Esophagus (tissue), 2 donors: ENCODE data around the gene MRPL36. TPM values are rescaled to one million over a fixed set of nuclear protein-coding genes. Genes with fewer than 3 reads are reported as not detected.

Experiments
- H3K27ac ChIP-seq, 2 donors: one replicate each; pipeline ENCODE4 v1.5.1; 2013; ENCODE audit warnings: low read depth in 2 of 2, mild to moderate bottlenecking in 2 of 2, inconsistent platforms in 1 of 2, low read length in 1 of 2, moderate library complexity in 1 of 2
- H3K27me3 ChIP-seq, 2 donors: one replicate each; pipeline ENCODE4 v1.6.1; 2013; ENCODE audit warnings: low read length in 2 of 2, control low read depth in 1 of 2, mild to moderate bottlenecking in 1 of 2; ENCODE audit not compliant: insufficient read depth in 2 of 2, control insufficient read depth in 1 of 2
- H3K36me3 ChIP-seq, 2 donors: one replicate each; pipeline ENCODE4 v1.6.1; 2013; ENCODE audit warnings: low read length in 1 of 2; ENCODE audit not compliant: control insufficient read depth in 2 of 2, insufficient read depth in 2 of 2
- H3K4me1 ChIP-seq, 2 donors: one replicate each; pipeline ENCODE4 v1.6.1; 2013; ENCODE audit warnings: low read length in 1 of 2; ENCODE audit not compliant: control insufficient read depth in 2 of 2, insufficient read depth in 2 of 2
- H3K4me3 ChIP-seq, 2 donors: one replicate each; pipeline ENCODE4 v1.5.1; 2013; ENCODE audit warnings: low read length in 2 of 2, mild to moderate bottlenecking in 2 of 2, low read depth in 1 of 2, moderate library complexity in 1 of 2
- H3K9me3 ChIP-seq, 2 donors: one replicate each; pipeline ENCODE4 v1.6.1; 2013; ENCODE audit warnings: mild to moderate bottlenecking in 2 of 2, low read depth in 1 of 2, low read length in 1 of 2, moderate library complexity in 1 of 2; ENCODE audit not compliant: control insufficient read depth in 2 of 2, insufficient read depth in 1 of 2
- WGBS, 2 donors: extraction: QIAGEN DNeasy Blood & Tissue Kit; methylation state at CpG; one replicate each; pipeline ENCODE4 v1.1.7; 2013; 5-methylcytosine and 5-hydroxymethylcytosine counted together
- polyA plus RNA-seq, 2 donors: library from polyadenylated mRNA; stranded (reverse); fragments of 200-250 nt; gene quantifications; one replicate each; pipeline ENCODE4 v1.2.3, GENCODE V29; 2013
- donor health status: healthy with polysubstance abuse.
- donor health status: Bipolar disorder and iron deficiency.

Gene MRPL36
- polyA plus RNA-seq, 2 donors, result 32.6 to 78.2 TPM

DNA sequence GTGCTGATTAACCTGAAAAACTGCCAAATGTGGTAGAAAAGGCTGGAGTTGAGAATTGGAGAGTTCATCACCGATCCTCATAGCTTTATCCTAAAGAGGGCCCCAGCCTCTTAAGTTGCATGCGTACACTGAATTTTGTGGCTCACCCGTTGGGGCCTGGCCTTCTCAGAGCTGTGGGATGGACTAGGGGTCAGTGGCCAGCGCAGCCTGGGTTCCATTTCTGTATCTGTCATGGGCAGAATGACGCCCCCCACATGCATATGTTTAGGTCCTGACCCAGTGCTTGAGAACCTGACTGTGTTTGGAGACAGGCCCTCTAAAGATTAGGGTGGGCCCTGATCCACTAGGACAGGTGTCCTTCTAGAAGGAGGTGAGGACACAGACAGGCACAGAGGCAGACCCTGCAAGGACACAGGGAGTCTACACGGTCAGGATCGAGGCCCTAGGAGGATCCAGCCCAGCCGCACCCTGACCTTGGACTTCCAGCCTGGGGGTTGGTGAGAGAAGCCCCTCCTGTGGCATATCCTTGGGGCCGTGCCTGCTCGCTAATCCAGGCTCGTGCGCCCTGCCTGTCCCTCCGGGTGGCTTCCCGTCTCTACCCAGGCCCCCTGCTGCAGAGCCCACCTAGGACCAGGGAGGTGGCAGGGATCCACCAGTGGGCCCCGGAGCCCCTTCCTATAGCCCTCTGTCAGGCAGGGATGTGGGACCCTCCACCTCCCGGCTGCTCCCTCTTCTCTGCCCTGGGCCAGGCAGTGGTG lies 33.8 kb upstream of the MRPL36 start:
- Histone ChIP-seq H3K4me1 (peaks cover 0 to 2% of the 10 kb centered on the region in 2 donors), H3K4me3 (no peak overlapping the region), H3K27me3 (no peaks in the 10 kb centered on the region), H3K36me3 (no peaks in the 10 kb centered on the region), H3K9me3 (no peaks in the 10 kb centered on the region), H3K27ac (no peak overlapping the region)
- 84 to 86% methylated on average over 16 of the region's 16 CpGs for WGBS, 2 donors

DNA sequence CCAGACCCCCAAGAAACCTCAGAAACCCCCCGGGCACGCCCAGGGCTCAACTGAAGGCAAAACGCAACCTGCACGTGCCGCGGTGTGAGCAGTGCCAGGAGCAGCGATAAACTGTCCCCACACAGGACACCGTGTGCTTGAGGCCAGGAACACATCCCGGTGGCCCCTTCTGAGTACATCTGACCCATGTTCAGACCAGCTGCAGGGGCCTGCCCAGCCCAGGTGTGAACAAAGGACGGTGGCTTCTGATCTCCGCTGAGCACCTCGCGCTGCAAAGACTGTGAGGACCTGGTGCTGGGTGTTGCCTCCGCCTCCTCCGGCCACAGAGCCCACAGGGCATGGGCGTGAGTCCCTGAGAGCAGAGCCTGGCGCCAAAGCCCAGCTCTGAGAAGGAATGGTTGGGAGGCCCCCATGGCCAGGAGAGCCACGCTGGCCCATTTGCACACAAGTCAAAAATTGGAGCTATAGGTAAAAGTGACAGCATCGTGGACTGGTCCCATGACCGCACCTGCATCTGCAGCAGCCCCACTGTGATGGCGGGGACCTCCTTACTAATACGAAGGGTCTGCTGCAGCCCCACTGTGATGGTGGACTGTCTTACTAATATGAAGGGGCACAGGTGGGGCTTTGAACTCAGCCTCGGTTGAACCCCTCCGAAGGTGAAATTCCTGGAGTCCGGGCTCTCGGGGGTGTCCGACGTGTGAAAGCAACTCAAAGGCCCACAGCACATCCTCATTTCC lies 33.0 kb upstream of the MRPL36 start:
- 65 to 70% methylated on average over 28 of the region's 28 CpGs for WGBS, 2 donors
- H3K9me3 ChIP-seq, result no peaks in the 10 kb centered on the region
- no peak overlapping the region for H3K4me3 ChIP-seq
- H3K4me1 ChIP-seq, result peaks cover 0 to 2% of the 10 kb centered on the region in 2 donors
- no peaks in the 10 kb centered on the region for H3K36me3 ChIP-seq
- H3K27ac ChIP-seq, result no peak overlapping the region
- no peaks in the 10 kb centered on the region for H3K27me3 ChIP-seq

GRCh38 chr5:1831677-1832313 lies 32.2 kb upstream of the MRPL36 start:
- Histone ChIP-seq H3K27me3 (no peaks in the 10 kb centered on the region), H3K4me3 (no peak overlapping the region), H3K36me3 (no peaks in the 10 kb centered on the region), H3K9me3 (no peaks in the 10 kb centered on the region), H3K27ac (no peak overlapping the region), H3K4me1 (peaks cover 0 to 2% of the 10 kb centered on the region in 2 donors)
- WGBS, 2 donors, result 36 to 46% methylated on average over 14 of the region's 14 CpGs

GRCh38 chr5:1831257-1831656 lies 31.6 kb upstream of the MRPL36 start:
- Histone ChIP-seq H3K4me3 (no peak overlapping the region), H3K9me3 (no peaks in the 10 kb centered on the region), H3K27me3 (no peaks in the 10 kb centered on the region), H3K4me1 (peaks cover 0 to 2% of the 10 kb centered on the region in 2 donors), H3K36me3 (peaks cover 0 to 3% of the 10 kb centered on the region in 2 donors), H3K27ac (no peak overlapping the region)
- 87 to 93% methylated on average over 11 of the region's 11 CpGs for WGBS, 2 donors

DNA sequence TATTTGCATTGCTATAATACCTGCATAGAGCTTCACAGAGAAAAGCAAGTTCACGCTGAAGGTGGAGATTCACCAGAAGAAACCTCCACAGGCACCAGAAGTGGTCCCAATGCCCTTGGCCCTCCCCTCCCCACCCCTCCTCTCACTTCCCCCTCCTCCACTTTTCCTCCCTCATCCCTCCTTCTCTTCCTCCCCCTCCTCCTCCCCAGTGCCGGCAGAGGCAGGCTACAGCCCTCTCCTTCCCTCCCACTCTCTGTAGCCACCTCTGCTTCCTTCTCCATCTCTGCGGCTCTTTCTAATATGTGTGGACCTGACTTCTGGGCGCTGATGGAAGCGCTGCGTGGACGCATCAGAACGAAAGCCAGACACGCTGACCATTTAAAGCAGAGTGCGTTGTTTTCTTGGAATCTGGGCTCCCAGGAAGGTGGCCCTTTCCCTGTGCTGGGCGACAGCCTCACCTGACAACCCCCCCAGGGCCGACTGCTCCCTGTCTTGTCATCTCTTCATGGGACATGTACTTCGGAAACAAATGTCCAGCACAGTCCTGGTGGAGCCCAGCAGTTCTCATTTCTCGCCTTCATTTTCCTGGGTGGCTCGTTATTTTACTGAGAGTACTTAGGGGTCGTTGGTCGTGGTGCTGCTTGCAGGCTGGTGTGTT lies 31.1 kb upstream of the MRPL36 start:
- Histone ChIP-seq H3K4me1 (peaks cover 0 to 2% of the 10 kb centered on the region in 2 donors), H3K27me3 (no peaks in the 10 kb centered on the region), H3K36me3 (peaks cover 0 to 5% of the 10 kb centered on the region in 2 donors), H3K4me3 (no peak overlapping the region), H3K9me3 (no peaks in the 10 kb centered on the region), H3K27ac (no peak overlapping the region)
- WGBS, 2 donors, result 88 to 90% methylated on average over 17 of the region's 17 CpGs

- Histone ChIP-seq H3K4me3 (no peak overlapping the region), H3K9me3 (no peaks in the 10 kb centered on the region), H3K36me3 (peaks cover 0 to 16% of the 10 kb centered on the region in 2 donors), H3K27ac (no peak overlapping the region), H3K4me1 (peaks cover 0 to 2% of the 10 kb centered on the region in 2 donors), H3K27me3 (no peaks in the 10 kb centered on the region)
- WGBS, 2 donors, result 40 to 58% methylated on average over 28 to 39 of the region's 39 CpGs
These were observed 28.3 kb upstream of the MRPL36 start for GRCh38 chr5:1827886-1828397.

GRCh38 chr5:1827025-1827885 lies 27.6 kb upstream of the MRPL36 start:
- Histone ChIP-seq H3K9me3 (no peaks in the 10 kb centered on the region), H3K27ac (no peak overlapping the region), H3K4me1 (no peaks in the 10 kb centered on the region), H3K27me3 (no peaks in the 10 kb centered on the region), H3K36me3 (peaks cover 0 to 16% of the 10 kb centered on the region in 2 donors), H3K4me3 (no peak overlapping the region)
- WGBS, 2 donors, result 89 to 91% methylated on average over 26 of the region's 26 CpGs

- WGBS, 2 donors, result 89 to 91% methylated on average over 26 of the region's 26 CpGs
- no peak overlapping the region for H3K4me3 ChIP-seq
These were observed 26.8 kb upstream of the MRPL36 start for GRCh38 chr5:1826235-1826980.

More at GRCh38 chr5:1826235-1826980, 26.8 kb upstream of the MRPL36 start:
- peaks cover 0 to 16% of the 10 kb centered on the region in 2 donors for H3K36me3 ChIP-seq
- H3K27me3 ChIP-seq, result no peaks in the 10 kb centered on the region
- H3K9me3 ChIP-seq, result no peaks in the 10 kb centered on the region
- H3K4me1 ChIP-seq, result no peaks in the 10 kb centered on the region
- H3K27ac ChIP-seq, result no peak overlapping the region
